Stimulated activated CD8-positive, alpha-beta memory T cell treated with anti-CD3 and anti-CD28 coated beads, Interleukin-7, amount 100 ng/mL, for 4 hours (primary cell): ENCODE measurements around the gene PANK4.
A peak's percentile ranks its signal among the peaks of the same experiment; 100 is the strongest.
"Not testable (repeated sequence)": the region's sequence is repeated elsewhere in the genome, so short reads cannot be mapped to it uniquely, and the experiment has no call there.

Experiments used
- DNase-seq, 2 donors: peaks; one replicate each; pipeline ENCODE4 v3.0.0-alpha.2; 2020; ENCODE audit warnings: low read depth in 2 of 2

The PANK4 gene

GRCh38 chr1:2558861-2559260, 32.5 kb upstream of the PANK4 start:
- no peak for DNase-seq

- DNase-seq: no peak
Measured at GRCh38 chr1:2558420-2558819, 32.0 kb upstream of the PANK4 start.

- DNase-seq: no peak
Measured at GRCh38 chr1:2557482-2558400, 31.3 kb upstream of the PANK4 start.

DNA sequence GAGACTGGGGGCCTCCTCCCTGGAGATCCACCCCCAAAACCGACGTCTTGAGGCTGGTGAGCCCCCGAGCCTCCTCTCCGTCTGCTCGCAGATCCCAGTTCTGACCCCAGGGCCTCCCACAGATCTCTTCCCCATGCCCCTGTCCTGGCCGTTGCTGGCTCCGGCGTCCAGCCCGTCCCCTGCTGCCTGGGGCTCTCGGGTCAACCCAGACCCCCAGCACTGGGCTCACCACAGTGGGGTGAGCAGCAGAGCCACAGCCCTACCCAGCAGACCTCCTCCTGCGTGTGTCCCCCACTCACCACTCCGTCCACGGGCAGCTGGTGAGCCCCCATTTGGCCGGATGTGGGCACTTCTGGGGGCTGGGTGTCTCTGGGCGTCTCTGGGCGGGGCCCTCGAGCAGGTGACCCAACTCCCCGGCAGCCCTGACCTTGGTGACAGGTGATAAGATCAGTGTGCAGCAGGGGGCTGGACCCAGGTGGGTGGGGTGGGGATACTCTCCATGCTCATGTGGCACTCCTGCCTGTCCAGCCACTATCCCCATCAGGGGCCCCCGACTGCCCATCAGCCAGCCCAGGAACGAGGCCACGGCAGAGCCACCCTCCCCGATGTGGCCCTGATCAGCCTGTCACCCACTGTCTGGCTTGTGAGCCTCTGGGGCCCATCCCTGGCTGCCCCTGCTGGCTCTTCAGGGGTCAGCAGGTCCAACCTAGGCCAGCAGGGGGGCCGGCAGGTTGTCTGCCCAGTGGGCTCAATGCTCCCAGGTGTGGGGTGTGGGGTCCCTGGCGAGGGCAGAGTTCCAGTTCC, 30.5 kb upstream of the PANK4 start:
- DNase-seq: no peak

- DNase-seq: peak; percentile 66 to 68
Measured at GRCh38 chr1:2556277-2556677, 29.9 kb upstream of the PANK4 start, which contains the start of gene TNFRSF14. Gene TNFRSF14 (plus strand): TSS chr1:2556371. CDS start chr1:2556665, 294 bp downstream.

DNA sequence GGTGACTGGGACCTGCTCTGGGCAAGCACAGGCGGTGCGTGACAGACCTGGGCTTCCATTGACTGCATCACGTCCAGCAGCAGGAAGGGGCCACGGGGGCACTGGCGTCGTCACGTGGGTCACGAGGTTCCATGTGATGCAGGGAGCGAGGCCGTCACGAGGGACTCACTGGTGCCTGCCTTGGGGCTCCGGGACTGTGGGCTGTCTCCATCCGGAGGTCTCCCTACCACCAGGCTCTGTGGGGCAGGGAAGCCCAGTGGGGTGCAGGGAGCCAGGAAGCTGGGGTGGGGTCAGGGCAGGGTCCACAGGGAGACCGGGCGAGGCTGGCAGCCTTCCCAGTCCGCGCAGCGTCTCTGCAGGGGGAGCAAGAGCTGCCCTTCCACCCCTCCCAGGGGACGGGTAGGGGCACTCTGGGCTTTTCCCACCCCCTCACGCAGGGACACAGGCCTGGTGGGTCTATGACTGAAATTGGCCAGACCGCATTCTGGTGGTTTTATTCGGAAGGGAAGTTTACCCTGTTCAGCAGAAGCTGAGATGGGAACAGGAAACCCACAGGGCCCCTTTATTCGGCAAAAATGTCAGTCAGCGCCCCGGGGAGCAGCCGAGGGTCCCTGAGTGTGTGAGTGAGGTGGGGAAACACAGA, 29.4 kb upstream of the PANK4 start:
- DNase-seq: peak; percentile 63 to 66

GRCh38 chr1:2554621-2555387, 28.4 kb upstream of the PANK4 start:
- DNase-seq: peak; percentile 28 to 40

- no peak for DNase-seq
Measured at GRCh38 chr1:2553871-2554620, 27.6 kb upstream of the PANK4 start.

DNA sequence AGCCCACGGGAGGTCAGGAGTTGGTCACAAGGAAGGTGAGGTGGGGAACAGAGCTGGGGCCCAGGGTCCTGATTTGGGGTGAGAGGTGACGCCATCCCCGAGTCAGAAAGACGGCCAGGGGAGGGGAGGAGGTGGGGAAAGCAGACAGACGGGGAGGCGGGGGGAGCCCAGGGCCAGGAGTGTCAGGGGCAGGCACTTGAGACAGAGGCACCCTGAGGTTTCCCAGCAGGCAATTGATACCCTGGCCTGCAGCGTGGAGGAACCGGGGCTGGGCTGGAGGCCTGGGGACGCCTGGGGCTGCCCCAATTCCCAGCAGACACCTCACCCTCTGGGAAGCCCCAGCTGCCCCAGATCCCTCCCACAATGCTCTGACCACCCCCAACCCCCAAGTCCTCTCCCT, 26.7 kb upstream of the PANK4 start:
- DNase-seq: not testable (repeated sequence)

- no peak for DNase-seq
Measured at GRCh38 chr1:2552189-2552588, 25.8 kb upstream of the PANK4 start.

DNA sequence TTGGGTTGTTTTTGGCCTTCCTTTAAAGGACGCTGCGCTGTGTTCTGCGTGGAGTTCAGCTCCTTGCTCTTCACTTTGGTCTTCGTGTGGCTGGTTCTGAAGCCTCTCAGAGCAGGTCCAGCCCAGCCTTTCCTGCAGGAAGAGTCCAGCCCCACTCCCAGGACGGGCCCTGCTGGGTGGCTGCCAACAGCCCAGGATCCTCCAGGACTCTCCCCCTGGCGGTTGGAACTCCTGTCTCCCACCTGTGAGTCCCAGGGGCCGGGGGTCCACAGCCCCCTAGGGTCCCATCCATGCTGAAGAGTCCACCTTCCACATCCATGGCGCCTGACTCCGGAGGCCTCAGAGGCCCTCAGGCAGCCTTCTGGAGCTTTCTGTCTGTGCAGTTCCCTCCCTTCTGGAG, 25.1 kb upstream of the PANK4 start:
- not testable (repeated sequence) for DNase-seq

DNA sequence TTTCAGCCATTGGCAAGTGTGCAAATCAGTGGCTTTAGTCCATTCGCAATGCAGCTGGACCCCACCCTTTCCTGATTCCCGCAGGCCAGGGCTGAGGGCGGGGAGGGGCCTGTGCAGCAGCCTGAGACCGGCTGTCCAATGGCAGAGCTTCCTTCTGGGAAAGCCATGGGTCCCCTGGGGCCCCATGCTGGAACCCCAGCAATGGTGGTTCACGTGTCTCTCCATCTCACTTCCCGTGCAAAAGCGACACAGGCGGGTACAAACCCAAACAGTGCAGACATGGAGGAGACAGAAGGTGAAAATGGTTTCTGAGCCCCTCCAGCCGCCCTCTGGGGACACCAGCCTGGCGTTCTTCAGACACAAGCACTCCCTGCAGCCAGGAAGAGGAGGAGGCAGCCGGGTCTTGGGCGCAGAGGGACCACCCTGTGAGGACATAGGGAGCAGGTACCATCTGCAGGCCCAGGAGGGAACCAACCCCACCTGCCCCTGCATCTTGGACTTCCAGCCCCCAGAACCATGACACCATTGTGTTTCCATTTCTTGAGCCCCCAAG, 24.0 kb upstream of the PANK4 start:
- not testable (repeated sequence) for DNase-seq

- DNase-seq: not testable (repeated sequence)
Measured at GRCh38 chr1:2549367-2550029, 23.1 kb upstream of the PANK4 start.

DNA sequence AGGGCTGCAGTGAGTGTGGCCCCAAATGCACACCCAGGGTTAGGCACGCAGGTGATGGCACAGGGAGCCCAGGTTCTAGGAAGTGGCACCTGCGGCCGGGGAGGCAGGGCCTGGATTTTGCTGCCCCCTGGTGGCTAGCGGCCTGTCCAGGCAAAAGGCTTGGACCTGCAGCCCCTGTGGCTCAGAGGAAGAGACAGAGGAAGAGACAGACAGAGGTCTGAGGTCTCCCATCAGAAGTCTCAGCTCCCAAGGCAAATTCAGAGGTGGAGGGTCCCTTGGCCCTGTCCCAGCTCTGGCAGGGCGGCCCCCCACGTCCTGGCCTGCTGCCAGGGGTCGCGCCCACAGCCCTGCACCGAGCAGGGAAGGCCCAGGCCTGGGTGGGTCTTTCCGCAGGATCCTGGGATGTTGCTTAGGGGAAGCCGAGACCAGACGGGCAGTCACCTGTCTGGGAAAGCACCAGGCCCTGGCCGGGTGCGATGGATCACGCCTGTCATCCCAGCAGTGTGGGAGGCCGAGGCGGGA, 21.7 kb upstream of the PANK4 start:
- peak; percentile 71 to 75 for DNase-seq

DNA sequence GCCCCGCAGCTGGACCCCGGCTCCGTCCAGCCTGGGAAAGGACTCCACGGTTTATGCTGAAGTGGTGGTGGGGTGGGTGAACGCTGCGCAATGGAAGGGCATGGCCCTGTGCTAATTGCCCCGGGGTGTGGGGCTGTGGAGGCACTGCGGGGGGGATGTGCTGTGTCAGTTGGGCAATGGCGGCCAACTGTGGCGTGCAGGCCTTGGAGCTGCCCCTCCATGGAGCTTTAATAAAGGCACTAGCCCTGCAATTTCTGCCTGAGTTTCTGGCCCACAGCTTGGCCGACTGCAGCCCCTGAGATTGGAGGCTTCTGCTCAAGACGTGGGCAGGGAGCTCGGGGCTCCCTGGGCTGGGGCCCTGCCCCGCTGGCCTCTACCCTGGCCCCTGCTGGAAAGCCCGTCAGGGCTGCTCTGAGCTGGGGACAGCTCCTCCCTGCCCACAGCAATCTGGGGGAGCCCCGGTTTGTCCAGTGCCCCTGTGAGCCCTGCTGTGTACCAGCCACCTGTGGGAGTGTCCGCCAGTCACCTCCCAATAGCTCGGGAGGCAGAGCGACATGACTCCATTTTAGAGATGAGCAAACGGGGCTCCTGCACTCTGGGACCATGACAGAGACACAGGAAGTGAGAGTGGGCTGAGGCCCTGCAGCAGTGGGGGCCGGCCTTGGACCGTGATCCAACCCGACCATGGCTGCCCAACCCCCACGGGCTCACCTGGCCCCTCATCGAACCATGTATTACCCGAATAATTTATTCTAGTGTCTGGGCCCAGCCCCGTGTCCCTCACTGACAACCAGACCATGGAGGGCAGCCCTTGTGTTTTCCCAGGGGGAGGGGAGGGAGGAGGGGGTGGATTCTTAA, 21.0 kb upstream of the PANK4 start:
- DNase-seq: no peak

DNA sequence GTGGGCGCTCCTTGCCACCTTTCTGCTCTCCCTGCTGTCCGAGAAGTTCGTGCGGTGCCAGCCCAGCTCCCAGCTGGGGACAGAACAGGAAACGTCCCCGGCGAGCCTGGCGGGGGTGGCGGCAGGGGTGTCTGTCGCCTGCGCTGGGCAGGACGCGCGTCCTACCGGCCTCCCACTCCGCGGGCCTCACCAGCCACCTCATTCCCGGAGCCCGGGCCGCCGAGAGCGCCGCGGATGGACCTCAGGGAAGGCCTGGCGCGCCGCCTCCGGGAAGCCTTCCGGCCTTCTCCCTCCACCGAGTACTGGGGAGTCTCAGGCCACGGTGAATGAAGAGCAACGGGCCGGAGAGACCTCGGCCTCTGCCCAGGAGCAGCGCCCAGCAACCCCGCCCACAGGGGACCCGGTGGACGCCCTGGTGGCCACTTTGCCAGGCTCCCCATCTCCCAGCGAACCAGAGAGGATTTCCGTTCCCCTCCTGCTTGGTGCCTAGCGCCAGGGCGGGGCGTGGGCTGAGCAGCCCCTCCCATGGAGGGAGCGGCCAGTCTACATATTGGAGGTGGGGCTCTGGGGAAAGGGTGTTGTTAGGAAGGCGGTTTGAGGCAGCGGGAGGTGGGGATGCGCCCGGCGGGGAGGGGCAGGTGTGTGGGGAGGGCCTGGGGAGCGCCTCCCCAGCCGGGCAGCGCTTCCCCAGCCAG, 20.3 kb upstream of the PANK4 start:
- DNase-seq: peak; percentile 70 to 72

GRCh38 chr1:2545754-2546514, 19.5 kb upstream of the PANK4 start:
- peak; percentile 78 to 89 for DNase-seq
